Measurements from ENCODE around the gene ALDH9A1.

Gene ALDH9A1

DNA sequence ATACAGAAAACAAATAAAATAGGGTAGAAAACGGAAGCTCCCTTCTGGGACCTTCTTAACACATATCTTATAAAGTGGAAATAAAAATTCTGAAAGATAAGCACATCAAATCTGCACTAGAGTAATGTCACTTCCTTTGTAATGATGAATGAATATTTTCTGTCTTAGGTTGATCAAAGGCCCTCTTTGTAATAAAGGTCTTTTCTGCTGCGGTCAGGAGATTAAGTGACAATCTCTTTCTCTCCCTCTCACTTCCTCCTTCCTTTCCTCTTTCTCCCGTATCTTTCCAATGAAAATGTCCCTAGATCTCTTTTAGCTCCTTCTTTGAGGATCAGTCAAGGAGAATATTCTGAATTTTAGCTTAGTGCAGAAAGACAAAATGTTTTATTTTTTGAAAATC lies 36.5 kb upstream of the ALDH9A1 start:
- no peaks in the 10 kb centered on the region for H3K79me2 ChIP-seq (ENCODE audit: insufficient read depth, low read length)
- no peaks in the 10 kb centered on the region for H3K9me3 ChIP-seq (ENCODE audit: insufficient read depth, low read depth, low read length)
- TF ChIP-seq, protein P1, sequence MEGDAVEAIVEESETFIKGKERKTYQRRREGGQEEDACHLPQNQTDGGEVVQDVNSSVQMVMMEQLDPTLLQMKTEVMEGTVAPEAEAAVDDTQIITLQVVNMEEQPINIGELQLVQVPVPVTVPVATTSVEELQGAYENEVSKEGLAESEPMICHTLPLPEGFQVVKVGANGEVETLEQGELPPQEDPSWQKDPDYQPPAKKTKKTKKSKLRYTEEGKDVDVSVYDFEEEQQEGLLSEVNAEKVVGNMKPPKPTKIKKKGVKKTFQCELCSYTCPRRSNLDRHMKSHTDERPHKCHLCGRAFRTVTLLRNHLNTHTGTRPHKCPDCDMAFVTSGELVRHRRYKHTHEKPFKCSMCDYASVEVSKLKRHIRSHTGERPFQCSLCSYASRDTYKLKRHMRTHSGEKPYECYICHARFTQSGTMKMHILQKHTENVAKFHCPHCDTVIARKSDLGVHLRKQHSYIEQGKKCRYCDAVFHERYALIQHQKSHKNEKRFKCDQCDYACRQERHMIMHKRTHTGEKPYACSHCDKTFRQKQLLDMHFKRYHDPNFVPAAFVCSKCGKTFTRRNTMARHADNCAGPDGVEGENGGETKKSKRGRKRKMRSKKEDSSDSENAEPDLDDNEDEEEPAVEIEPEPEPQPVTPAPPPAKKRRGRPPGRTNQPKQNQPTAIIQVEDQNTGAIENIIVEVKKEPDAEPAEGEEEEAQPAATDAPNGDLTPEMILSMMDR (conservative IDR thresholded peaks at IDR 0.05; ENCODE audit: low read length) = no peak
- TF ChIP-seq EZH2phosphoT487 (IDR thresholded peaks at IDR 0.05; ENCODE audit: borderline replicate concordance) = no peak
- no peak overlapping the region for H3K9ac ChIP-seq (ENCODE audit: low read depth, low read length, poor library complexity, severe bottlenecking)
- H3K27me3 ChIP-seq (ENCODE audit: insufficient read depth, low read length, poor library complexity, severe bottlenecking) = no peaks in the 10 kb centered on the region
- no peak overlapping the region for H3K4me3 ChIP-seq (ENCODE audit: low read length, poor library complexity, severe bottlenecking)
- H4K20me1 ChIP-seq (ENCODE audit: insufficient read depth, low read length, poor library complexity, severe bottlenecking) = no peaks in the 10 kb centered on the region
- H3F3A ChIP-seq (ENCODE audit: low read depth) = no peaks in the 10 kb centered on the region
- H3K4me2 ChIP-seq (ENCODE audit: low read depth, low read length, poor library complexity, severe bottlenecking) = no peak overlapping the region
- no peak overlapping the region for H2AFZ ChIP-seq (ENCODE audit: low read length)
- H3K4me1 ChIP-seq (ENCODE audit: insufficient read depth, low read length, poor library complexity, severe bottlenecking) = no peaks in the 10 kb centered on the region
- H3K9me2 ChIP-seq (replicated peaks; ENCODE audit: low read depth, low read length) = no peaks in the 10 kb centered on the region
- H3K36me3 ChIP-seq (ENCODE audit: insufficient read depth, low read length) = peaks cover 27% of the 10 kb centered on the region; the same call in 1 of the 2 replicates

DNA sequence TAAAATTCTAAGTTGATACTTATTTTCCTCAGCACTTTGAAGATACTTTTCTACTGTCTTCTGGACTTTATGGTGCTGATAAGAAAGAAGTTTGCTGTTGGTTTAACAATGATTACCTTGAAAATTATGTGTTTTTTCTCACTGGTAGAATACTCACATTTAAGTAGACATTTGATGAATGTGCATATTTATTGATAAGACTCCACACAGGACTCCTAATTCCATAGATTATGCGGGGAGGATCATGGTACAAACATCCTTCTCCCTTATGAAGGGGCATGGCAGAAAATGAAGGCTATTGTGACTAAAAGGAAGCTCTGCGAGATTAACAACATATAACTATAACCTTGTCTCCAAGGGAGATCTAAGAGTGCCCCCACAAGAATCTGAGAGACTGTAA lies 28.5 kb upstream of the ALDH9A1 start:
- no peaks in the 10 kb centered on the region for H3F3A ChIP-seq (ENCODE audit: low read depth)
- H2AFZ ChIP-seq (ENCODE audit: low read length) = no peak overlapping the region
- H3K9me3 ChIP-seq (ENCODE audit: insufficient read depth, low read depth, low read length) = no peaks in the 10 kb centered on the region
- TF ChIP-seq, protein P1 (conservative IDR thresholded peaks at IDR 0.05; ENCODE audit: low read length) = no peak
- no peak for TF ChIP-seq EZH2phosphoT487 (IDR thresholded peaks at IDR 0.05; ENCODE audit: borderline replicate concordance)
- no peak overlapping the region for H3K9ac ChIP-seq (ENCODE audit: low read depth, low read length, poor library complexity, severe bottlenecking)
- no peak overlapping the region for H3K4me3 ChIP-seq (ENCODE audit: low read length, poor library complexity, severe bottlenecking)
- H3K4me1 ChIP-seq (ENCODE audit: insufficient read depth, low read length, poor library complexity, severe bottlenecking) = no peaks in the 10 kb centered on the region
- no peak overlapping the region for H3K4me2 ChIP-seq (ENCODE audit: low read depth, low read length, poor library complexity, severe bottlenecking)
- no peaks in the 10 kb centered on the region for H3K9me2 ChIP-seq (replicated peaks; ENCODE audit: low read depth, low read length)
- H3K79me2 ChIP-seq (ENCODE audit: insufficient read depth, low read length) = no peaks in the 10 kb centered on the region
- no peaks in the 10 kb centered on the region for H3K27me3 ChIP-seq (ENCODE audit: insufficient read depth, low read length, poor library complexity, severe bottlenecking)
- H4K20me1 ChIP-seq (ENCODE audit: insufficient read depth, low read length, poor library complexity, severe bottlenecking) = no peaks in the 10 kb centered on the region
- H3K36me3 ChIP-seq (ENCODE audit: insufficient read depth, low read length) = peaks cover 34% of the 10 kb centered on the region; the same call in 1 of the 2 replicates

DNA sequence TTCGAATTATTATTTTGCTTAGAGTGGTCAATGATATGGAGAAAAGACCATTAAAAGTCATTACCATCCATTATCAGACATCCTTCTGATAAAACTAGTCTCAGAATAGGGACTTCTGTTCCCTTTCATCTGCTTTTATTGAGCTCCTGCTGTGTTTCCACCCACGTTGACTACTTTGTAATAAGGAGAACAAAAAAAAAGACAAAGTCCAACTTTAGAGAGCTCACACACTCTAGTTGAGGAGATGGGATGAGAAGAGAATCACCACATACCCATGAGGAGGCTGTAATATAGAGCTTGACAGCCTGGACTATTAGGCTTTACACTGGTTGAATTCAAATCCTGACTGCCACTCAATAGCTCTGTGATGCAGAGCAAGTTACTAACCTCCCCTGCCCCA lies 27.8 kb upstream of the ALDH9A1 start:
- Histone ChIP-seq H3K9me2 (replicated peaks; ENCODE audit: low read depth, low read length) (no peaks in the 10 kb centered on the region), H3K27me3 (ENCODE audit: insufficient read depth, low read length, poor library complexity, severe bottlenecking) (no peaks in the 10 kb centered on the region), H3K9me3 (ENCODE audit: insufficient read depth, low read depth, low read length) (no peaks in the 10 kb centered on the region), H3K4me2 (ENCODE audit: low read depth, low read length, poor library complexity, severe bottlenecking) (no peak overlapping the region), H3K4me1 (ENCODE audit: insufficient read depth, low read length, poor library complexity, severe bottlenecking) (no peaks in the 10 kb centered on the region), H3K36me3 (ENCODE audit: insufficient read depth, low read length) (peaks cover 33% of the 10 kb centered on the region; the same call in 1 of the 2 replicates), H2AFZ (ENCODE audit: low read length) (no peak overlapping the region), H3F3A (ENCODE audit: low read depth) (no peaks in the 10 kb centered on the region), H3K9ac (ENCODE audit: low read depth, low read length, poor library complexity, severe bottlenecking) (no peak overlapping the region), H4K20me1 (ENCODE audit: insufficient read depth, low read length, poor library complexity, severe bottlenecking) (no peaks in the 10 kb centered on the region), H3K79me2 (ENCODE audit: insufficient read depth, low read length) (no peaks in the 10 kb centered on the region), H3K4me3 (ENCODE audit: low read length, poor library complexity, severe bottlenecking) (no peak overlapping the region)
- no peak for TF ChIP-seq EZH2phosphoT487 (IDR thresholded peaks at IDR 0.05; ENCODE audit: borderline replicate concordance)
- TF ChIP-seq, protein P1 (conservative IDR thresholded peaks at IDR 0.05; ENCODE audit: low read length) = no peak

All from Loucy (cell line).